Progenitor cell of endocrine pancreas (in vitro differentiated cells): Measurements from ENCODE around the gene MROH2A. TPM values are rescaled to one million over a fixed set of nuclear protein-coding genes. Genes with fewer than 3 reads are reported as not detected.

Source experiments
- DNase-seq: peaks from one replicate; pipeline ENCODE4 v3.0.0; 2021; ENCODE audit warnings: low spot score; ENCODE audit not compliant: unreplicated experiment
- H3K27ac Mint-ChIP-seq: 2 replicates; pipeline ENCODE4 v1.8.0; 2021; ENCODE audit warnings: mild to moderate bottlenecking, moderate library complexity, mixed read lengths
- H3K27me3 Mint-ChIP-seq: 2 replicates; pipeline ENCODE4 v1.8.0; 2021; ENCODE audit warnings: mixed read lengths
- H3K36me3 Mint-ChIP-seq: 2 replicates; pipeline ENCODE4 v1.8.0; 2022; ENCODE audit warnings: mixed read lengths; ENCODE audit not compliant: insufficient read depth
- H3K4me1 Mint-ChIP-seq: 2 replicates; pipeline ENCODE4 v1.8.0; 2021; ENCODE audit warnings: low read depth, mixed read lengths
- H3K4me3 Mint-ChIP-seq: 2 replicates; pipeline ENCODE4 v1.8.0; 2021; ENCODE audit warnings: low read depth, mild to moderate bottlenecking, moderate library complexity, mixed read lengths
- H3K9me3 Mint-ChIP-seq: 2 replicates; pipeline ENCODE4 v1.8.0; 2021; ENCODE audit warnings: low read depth, mixed read lengths
- total RNA-seq: library from RNA; stranded (reverse); gene quantifications from 2 replicates; pipeline ENCODE4 v1.2.1, GENCODE V29; 2021
- TF ChIP-seq, protein P1 (sequence below): fragments of 200-600 bp; sonication (generic); IDR thresholded peaks from one replicate; pipeline ENCODE4 v1.5.0; 2021; ENCODE audit warnings: antibody characterized with exemption, mild to moderate bottlenecking; ENCODE audit not compliant: unreplicated experiment

Gene MROH2A
- total RNA-seq, 1 donor from 2014 or later = not detected

DNA sequence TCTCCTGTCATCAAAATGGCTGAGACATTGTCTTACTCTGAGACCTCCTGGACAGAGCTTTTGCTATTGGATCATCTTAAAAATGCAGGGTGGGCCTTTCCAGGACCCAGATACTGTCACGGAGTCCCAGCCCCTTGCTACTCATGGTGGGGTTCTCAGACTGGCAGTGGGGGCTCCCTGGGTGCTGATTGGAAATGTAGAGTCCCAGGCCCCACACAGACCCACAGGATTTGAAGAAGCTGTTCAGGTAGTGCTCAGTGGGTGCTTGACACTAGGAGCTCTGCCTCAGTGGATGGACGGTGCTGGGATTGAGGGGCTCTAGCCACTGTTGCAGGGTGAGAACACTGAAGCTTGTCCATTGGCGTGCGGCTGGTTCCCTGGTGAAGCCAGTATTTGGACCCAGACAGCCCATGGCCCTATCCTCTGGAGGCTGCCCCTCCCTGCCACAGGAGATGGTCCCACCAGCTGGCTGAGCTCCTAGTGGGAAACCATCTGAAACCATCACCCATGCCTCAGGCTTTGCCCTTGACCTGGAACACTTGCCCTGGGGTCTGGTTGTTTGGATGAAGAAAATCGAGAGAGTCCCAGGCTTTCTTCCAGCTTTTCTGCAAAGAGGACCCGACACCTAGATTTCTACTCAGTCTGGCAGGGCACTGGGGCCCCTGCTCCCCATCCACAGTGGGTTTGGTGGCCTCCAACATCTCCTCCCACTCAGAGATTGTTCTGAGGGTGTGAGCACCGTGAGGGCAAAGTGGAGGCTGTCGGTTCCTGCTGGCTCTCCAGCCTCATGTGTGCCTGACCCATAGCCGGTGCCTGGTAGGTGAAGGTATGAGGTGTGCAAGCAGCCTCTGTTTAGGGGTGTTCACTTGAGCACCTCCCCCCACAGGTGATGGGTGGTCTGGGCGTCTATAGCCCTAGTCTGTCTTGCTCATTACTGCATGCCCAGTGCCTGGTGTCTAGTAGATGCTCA lies 30.1 kb downstream of the MROH2A start:
- no peaks in the 10 kb centered on the region for H3K9me3 Mint-ChIP-seq
- no peak overlapping the region for H3K27ac Mint-ChIP-seq
- no peaks in the 10 kb centered on the region for H3K36me3 Mint-ChIP-seq
- peak; percentile 3 for DNase-seq
- H3K4me3 Mint-ChIP-seq = no peak overlapping the region
- TF ChIP-seq, protein P1, sequence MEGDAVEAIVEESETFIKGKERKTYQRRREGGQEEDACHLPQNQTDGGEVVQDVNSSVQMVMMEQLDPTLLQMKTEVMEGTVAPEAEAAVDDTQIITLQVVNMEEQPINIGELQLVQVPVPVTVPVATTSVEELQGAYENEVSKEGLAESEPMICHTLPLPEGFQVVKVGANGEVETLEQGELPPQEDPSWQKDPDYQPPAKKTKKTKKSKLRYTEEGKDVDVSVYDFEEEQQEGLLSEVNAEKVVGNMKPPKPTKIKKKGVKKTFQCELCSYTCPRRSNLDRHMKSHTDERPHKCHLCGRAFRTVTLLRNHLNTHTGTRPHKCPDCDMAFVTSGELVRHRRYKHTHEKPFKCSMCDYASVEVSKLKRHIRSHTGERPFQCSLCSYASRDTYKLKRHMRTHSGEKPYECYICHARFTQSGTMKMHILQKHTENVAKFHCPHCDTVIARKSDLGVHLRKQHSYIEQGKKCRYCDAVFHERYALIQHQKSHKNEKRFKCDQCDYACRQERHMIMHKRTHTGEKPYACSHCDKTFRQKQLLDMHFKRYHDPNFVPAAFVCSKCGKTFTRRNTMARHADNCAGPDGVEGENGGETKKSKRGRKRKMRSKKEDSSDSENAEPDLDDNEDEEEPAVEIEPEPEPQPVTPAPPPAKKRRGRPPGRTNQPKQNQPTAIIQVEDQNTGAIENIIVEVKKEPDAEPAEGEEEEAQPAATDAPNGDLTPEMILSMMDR = no peak
- peaks cover 20% of the 10 kb centered on the region for H3K27me3 Mint-ChIP-seq
- no peaks in the 10 kb centered on the region for H3K4me1 Mint-ChIP-seq

DNA sequence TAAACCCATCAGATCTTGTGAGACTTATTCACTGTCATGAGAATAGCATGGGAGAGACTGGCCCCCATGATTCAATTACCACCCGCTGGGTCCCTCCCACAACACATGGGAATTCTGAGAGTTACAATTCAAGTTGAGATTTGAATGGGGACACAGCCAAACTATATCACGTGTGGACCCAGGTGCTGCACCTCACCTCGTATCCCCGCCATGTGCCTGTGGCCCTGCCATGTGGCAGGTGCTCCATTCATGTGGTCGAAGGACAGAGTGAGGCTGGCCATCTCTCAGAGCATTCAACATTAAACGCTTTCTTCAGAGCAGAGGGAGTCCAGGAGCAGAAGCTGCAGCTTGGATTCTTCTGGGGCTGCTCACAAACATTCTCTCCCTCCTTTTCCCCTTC lies 32.3 kb downstream of the MROH2A start:
- no peaks in the 10 kb centered on the region for H3K36me3 Mint-ChIP-seq
- no peak for DNase-seq

DNA sequence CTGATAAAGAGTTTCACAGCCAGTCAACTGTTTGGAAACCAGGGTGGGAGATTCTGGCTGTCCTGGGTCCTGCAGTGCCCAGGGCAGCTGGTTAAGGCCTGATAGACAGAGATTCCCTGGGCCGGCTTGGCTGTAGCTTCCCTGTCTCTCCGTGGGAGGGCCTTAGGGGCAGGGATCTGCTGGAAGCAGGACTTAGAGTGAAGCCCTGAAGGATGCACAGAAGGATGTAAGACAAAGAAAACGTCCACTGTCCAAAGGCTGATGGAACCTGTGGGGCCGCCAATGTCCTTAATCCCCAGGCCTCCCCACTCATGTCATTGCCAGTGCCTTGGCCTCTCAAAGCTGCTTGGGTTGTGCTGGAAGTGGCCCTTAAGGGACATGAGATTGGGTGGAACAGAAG lies 33.0 kb downstream of the MROH2A start:
- Mint-ChIP-seq H3K9me3 (no peaks in the 10 kb centered on the region), H3K27ac (no peak overlapping the region), H3K36me3 (no peaks in the 10 kb centered on the region), H3K27me3 (peaks cover 4% of the 10 kb centered on the region), H3K4me3 (no peak overlapping the region), H3K4me1 (no peaks in the 10 kb centered on the region)
- TF ChIP-seq, protein P1 = no peak
- no peak for DNase-seq

More for the DNA sequence above, 32.3 kb downstream of the MROH2A start:
- Mint-ChIP-seq H3K9me3 (no peaks in the 10 kb centered on the region), H3K4me1 (no peaks in the 10 kb centered on the region), H3K27me3 (peaks cover 6% of the 10 kb centered on the region), H3K27ac (no peak overlapping the region), H3K4me3 (no peak overlapping the region)
- TF ChIP-seq, protein P1 = no peak

DNA sequence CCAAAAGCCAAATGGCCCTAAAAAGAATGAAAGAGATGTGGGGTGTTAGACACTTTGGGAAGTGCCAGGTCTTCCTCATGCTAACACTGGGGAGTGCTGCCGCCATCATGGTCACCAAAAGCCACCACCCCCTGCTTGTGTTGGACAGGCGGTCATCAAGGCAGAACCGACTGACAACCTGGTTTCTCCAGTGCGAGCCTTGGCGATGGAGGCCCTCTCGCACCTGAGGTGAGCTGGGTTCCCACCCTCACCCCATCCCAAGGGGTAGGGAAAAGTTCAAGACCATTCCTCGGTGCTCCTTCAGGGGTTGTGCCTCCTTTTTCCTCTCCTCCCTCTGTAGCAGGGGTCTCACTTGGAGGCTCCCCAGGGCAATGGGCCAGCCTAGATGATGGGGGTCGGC lies 33.6 kb downstream of the MROH2A start:
- TF ChIP-seq, protein P1 = no peak
- Mint-ChIP-seq H3K4me1 (no peaks in the 10 kb centered on the region), H3K9me3 (no peaks in the 10 kb centered on the region), H3K36me3 (no peaks in the 10 kb centered on the region), H3K27me3 (peaks cover 4% of the 10 kb centered on the region), H3K4me3 (no peak overlapping the region), H3K27ac (no peak overlapping the region)
- no peak for DNase-seq

DNA sequence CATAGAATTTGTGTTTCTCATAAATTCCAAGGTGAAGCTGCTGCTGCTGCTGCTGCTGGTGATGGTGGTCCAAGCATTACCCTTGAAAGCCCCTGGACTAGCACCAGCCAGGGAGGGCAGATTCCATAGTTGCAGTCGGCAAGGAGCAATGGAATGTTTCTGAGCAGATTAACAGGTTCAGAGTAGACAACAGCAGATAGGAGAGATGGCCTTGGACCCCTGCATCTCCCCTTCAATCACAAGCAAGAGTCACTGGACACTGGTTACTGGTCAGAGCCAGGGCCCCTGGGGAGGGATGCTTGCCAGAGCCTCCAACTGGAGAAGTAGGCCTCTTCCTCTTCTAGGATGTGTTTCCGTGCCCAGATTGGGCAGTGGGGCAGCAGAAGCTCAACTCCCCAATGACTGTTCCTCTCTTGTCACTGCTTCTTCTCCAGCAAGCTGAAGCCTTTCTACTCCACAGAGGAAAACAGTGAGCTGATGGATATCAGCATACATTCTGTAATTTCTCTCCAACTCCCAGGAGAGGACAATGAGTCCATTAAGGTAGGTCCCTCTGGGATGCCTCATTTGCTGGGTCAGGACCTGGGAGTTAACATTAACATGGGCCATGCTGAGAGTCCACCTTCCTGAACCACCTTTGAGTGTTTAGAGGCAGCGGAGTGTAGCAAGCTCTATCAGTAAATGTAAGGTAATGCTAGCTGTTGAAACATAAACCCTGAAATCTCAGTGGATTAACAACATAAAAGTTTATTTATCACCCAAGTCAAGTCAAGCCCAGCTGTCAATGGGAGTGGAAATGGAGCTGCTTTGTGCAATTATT lies 35.3 kb downstream of the MROH2A start:
- no peak overlapping the region for H3K4me3 Mint-ChIP-seq
- H3K36me3 Mint-ChIP-seq = no peaks in the 10 kb centered on the region
- no peak overlapping the region for H3K27ac Mint-ChIP-seq
- peaks cover 4% of the 10 kb centered on the region for H3K27me3 Mint-ChIP-seq
- no peaks in the 10 kb centered on the region for H3K9me3 Mint-ChIP-seq
- no peaks in the 10 kb centered on the region for H3K4me1 Mint-ChIP-seq
- TF ChIP-seq, protein P1 = no peak
- DNase-seq = no peak
